ENCODE measurements around the gene SNED1.

- TF ChIP-seq TAF1 (IDR thresholded peaks at IDR 0.05; ENCODE audit: borderline replicate concordance, insufficient read depth, low read length): no peak
- no peak for TF ChIP-seq POLR2AphosphoS5 (IDR thresholded peaks at IDR 0.05; ENCODE audit: low read depth, low read length)
These were observed 32.4 kb upstream of the SNED1 start for GRCh38 chr2:240965905-240966456.
